Iris pigment epithelial cell (primary cell): ENCODE data around the gene NFATC1.
"Not testable (repeated sequence)": the region's sequence is repeated elsewhere in the genome, so short reads cannot be mapped to it uniquely, and the experiment has no call there.

Source experiments
- DNase-seq: peaks from one replicate; pipeline ENCODE4 v3.0.0-alpha.2; 2011; ENCODE audit warnings: low read depth

Gene NFATC1

DNA sequence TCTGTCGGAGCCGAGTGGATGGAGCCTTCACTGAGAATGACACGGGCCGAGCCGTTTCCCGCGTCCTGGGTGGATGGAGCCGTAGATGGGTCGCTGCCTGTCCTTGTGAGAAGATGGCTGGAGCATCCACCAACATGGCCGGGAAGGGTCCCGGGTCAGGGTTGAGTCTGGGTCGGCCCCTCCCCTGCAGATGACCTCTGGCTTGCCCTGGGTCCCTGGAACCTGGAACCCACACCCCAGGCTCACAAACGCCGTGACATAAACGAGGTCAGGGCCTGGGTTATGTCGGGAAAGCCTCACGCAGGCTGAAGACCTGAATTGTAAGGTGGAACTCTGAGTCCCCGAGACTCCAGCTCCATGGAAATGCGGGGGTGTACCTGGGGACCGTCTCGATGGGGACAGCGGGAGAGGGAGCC lies 94.9 kb downstream of the NFATC1 start:
- no peak for DNase-seq

DNA sequence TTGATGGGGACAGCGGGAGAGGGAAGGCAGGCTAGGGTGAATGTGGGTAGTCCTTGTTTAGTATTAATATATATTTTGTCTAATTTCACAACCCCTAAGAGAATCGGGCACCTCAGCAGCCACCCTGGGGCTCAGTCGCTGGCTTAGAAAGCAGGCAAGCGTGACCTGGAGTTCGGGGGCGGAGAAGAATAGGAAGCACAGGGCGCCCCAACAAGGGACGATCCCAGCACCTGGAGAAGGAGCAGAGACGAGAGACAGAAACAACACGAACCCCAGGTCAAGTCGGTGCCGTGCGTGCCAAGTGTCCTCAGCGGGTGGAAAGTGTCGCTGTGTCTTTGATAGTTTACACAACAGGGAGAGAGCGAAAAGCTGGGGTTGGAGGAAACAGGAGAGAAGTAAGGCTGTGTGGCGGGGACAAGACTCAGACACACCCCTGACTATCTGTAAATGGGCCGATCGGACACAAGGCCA lies 95.4 kb downstream of the NFATC1 start:
- no peak for DNase-seq

DNA sequence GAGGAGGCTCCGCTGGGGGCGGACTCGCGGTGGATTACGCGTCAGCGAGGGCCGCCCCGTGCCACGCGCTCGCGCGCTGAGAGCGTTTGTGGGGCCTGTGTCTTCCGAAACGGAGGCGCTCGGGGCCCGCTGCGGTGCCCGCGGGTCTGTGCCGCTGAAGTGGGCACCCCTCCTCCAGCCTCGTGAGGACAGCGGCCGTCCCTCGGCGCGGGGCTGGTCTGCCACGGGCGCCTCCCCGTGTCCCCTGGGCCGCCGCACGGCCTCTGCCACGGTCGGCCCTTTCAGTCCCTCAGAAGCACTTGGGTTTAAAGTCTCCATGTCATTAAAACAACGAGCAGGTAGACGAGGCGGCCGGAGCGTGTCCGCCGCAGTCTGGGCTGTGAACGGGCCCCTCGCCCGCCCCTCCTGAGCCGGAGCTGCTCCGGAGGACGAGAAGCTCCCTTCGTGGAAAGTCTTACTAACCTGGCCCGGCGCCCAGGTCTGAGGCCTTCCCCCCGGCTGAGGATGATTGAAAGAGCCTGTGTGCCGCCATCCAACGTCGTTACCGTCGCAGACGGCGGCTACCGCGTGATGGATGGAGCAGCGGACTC lies 97.6 kb downstream of the NFATC1 start:
- DNase-seq: no peak

DNA sequence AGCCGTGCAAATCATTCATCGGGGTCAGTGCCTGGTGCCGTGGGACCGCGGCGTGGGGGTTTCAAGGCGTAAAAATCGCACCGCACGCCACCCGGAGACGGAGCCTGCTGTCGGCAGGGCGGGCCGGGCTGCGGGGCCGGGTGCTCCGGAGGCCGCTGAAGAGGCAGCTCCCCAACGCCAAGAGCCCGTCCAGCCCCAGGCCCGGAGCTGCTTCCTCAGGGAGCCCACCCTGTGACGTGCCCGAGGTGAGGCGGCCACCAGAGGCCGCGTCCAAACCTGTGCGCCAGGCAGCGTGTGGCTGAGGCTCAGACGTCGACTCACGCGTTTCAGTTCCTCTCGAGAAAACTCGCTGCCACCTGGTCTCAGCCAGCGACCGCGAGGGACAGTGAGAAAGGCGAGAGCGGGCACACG lies 98.1 kb downstream of the NFATC1 start:
- no peak for DNase-seq

DNA sequence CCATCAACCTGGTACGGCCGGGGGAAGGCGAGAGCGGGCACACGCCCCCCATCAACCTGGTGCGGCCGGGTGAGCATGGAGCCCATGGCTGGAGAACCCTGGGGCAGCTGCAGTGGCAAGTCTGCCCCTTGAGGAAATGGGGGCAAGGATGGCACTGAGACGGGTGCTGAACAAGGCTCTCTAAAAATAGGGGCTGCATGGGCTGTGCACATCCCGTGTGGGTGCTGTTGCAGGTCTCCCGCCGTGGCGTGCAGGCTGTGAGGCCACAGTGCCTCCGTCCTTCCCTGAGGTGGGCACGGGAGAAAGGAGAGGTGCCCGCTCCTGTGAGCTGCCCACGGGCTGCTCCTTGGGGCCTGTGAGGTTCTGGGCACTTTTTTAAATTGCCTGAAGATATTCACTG lies 99.2 kb downstream of the NFATC1 start:
- no peak for DNase-seq

DNA sequence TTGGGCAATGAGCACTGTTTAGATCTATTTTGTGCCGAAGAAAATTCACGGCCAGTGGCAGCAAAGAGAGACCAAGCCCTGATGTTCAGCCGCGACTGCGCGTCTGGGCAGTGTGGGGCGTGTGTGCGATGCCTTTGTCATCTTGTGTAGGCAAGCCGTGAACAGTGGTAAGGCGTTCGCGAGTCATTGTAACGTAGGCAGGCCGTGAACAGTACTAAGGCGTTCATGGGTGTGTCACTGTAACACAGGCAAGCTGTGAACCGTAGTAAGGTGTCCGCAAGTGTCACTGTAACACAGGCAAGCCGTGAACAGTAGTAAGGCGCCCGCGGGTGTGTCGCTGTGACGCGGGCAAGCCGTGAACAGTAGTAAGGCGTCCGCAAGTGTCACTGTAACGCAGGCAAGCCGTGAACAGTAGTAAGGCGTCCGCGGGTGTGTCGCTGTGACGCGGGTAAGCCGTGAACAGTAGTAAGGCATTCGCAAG lies 99.9 kb downstream of the NFATC1 start:
- DNase-seq: no peak

DNA sequence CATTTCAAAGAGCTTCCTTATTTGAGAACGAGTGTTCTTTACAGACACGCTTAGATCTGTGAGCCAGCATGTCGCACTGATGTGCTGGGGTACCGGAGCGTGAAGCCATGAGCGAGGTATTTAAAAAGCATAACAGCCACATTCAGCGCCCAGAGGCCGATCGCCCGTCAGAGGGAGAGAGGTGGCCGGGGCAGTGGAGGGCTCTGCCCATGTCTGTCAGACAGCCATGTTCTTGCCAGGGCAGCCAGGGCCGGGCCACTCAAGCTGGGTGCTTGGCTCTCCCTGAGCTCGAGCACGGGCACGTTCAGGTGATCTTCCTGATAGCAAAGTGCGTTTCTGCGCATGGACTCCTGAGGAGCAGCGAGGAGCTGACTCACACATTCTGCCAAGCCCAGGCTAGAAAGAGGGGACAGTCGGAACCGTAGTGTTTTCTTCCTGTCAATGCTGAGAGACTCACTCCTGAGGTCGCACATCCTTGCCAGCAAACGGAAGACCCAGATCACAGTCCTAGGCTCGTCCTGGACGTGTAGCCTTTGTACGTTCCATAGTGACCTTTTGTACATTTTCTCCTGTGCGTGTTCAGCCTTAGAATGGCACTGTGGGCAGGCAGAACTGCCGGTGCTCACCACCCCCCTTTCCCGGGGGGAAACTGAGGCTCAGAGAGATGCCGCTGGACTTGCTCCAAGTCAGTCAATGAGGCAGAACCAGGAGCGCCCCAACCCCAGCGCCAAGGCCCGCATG lies 100.7 kb downstream of the NFATC1 start:
- no peak for DNase-seq

DNA sequence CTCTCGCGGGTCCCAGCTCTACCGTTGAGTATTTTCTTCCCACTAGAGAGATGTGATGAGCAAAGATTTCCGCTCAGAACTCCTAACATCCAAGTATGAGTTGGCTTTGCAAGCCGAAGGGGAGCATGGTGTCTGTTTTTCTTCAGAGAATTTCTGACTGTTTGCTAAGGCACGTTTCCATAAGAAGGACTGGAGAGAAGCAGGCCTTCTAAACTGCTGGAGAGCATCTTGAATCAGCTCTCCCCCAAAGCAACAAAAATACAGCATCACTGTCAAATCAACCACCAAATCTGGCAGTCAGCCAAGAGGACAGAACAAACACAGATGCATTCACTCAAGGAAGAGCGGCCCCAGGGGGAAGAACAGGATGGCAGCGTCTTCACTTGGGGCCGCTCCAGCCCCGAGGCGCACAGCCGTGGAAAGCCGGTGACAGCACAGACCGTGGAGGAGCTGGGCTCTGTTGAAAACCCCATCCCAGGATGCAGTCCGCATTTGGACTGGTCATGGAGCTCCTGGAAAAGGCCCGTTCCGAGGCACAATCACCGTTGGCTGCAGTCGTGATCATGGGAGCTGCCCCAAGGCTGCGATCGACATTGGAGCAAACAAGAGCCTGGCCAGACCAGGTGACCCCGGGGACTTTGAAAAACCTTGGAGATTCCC lies 101.4 kb downstream of the NFATC1 start:
- DNase-seq: peak; percentile 68

DNA sequence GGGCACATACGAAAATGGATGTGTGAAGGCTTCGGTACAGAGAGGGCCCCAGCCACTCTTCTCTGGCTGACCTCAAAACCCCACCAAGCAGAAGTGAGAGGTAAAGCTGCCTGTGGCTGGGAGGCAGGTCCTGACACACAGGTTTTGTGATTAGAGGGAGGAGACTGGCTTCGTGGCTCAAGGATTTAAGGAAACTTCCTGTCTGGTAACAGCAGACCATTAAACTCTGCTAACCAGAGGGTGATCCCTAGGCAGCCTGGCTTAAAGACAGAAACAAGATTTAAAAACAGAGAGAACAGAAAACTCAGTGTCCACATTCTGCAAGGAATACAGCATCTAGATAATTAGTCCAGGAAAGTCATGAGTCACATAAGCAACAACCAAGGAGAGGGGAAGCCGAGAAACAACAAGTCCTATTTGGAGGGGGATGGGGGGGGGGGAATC lies 101.9 kb downstream of the NFATC1 start:
- DNase-seq: peak; percentile 26

DNA sequence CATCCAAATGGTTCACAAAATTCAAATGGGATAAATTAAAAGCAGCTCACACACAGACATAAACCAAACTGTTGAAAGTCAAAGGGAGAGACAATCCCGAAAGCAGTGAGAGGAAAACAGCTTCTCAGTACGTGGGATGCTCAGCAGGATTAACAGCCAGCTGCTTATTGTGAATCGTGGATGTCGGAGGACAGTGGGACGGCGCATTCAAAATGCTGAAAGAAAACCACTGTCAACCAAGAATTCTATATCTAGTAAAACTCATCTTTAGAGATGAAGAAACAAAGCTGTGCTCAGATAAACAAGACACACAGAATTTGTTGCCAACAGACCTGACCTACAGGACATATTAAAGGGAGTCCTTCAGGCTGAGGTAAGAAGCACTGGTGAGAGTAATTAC lies 102.9 kb downstream of the NFATC1 start:
- no peak for DNase-seq

DNA sequence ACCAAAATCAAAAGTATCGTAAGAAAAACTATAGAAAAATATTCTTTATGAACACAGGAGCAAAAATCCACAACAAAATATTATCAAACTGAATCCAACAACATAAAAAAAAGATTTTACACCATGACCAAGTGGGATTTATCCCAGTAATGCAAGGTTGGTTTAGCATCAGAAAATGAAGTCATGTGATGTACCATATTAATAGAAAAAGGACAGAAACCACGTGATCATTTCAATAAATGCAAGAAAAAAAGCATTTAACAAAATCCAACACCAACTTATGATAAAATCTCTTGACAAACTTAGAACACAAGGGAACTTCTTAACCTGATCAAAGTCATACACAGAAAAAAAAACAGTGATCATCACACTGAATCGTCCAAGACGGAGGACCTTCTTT lies 105.3 kb downstream of the NFATC1 start:
- no peak for DNase-seq

DNA sequence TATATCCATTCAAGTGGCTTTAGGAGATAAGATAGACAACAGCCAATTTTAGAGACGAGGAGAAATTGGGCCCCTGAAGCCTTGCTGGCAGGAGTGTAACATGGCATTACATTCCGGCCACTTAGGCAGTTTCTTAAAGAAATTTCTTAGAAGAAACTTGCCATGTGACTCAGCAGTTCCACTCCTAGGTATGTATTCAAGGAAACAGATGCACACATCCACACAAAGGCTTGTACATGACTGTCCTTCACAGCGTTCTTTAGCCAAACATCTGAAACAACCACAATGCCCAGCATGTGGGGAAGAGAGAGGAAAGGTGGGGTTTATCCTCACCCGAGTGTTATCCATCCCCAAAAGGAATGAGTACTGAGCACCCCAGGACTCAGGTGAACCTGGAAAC lies 107.1 kb downstream of the NFATC1 start:
- peak; percentile 65 for DNase-seq

DNA sequence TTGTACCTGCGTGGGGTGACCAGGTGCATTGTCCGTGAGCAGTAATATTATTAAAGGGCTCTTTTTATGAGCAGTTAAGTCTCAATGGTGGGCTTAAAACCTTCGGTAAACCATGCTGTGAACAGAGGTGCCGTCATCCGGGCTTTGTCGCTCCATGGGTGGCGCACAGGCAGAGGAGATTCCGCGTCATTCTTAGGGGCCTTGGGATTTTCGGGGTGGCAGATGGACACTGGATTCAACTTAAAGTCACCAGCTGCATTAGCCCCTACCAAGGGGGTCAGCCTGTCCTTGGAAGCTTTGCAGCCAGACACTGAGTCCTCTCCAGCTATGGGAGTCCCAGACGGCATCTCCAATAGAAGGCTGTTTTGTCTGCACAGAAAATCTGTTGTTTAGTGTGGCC lies 107.7 kb downstream of the NFATC1 start:
- no peak for DNase-seq

DNA sequence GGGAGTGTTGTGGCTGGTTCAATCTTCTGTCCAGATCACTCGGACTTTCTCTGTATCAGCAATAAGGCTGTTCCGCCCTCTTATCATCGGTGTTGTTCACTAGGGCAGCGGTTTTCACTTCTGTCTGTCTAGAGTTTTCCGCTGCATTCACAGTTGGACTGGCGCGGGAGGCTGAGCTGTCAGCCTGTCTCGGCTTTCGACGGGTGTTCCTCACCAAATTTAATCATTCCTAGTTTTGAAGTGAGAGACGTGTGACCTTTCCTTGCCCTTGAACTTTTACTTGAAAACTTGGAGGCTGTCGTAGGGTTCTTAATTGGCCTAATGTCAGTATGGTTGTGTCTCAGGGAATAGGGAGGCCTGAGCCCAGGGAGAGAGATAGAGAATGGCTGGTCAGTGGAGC lies 108.3 kb downstream of the NFATC1 start:
- DNase-seq: no peak

DNA sequence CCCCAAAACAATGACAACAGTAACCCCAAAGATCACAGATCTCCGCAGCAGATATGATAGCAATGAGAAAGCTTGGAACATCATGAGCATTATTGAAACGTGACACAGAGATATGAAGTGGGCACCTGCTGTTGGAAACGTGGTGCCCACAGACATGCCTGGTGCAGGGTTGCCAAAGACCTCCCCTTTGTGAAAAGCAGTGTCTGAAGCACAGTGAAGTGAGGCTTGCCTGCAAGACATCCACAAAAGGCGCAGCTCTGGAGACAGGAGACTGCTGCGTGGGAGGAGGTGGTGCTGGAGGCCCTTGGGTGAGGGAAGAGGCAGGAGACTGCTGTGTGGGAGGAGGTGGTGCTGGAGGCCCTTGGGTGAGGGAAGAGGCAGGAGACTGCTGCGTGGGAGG lies 108.8 kb downstream of the NFATC1 start:
- not testable (repeated sequence) for DNase-seq

DNA sequence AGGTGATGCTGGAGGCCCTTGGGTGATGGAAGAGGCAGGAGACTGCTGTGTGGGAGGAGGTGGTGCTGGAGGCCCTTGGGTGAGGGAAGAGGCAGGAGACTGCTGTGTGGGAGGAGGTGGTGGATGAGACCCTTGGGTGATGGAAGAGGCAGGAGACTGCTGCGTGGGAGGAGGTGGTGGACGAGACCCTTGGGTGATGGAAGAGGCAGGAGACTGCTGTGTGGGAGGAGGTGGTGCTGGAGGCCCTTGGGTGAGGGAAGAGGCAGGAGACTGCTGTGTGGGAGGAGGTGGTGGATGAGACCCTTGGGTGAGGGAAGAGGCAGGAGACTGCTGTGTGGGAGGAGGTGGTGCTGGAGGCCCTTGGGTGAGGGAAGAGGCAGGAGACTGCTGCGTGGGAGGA lies 109.7 kb downstream of the NFATC1 start:
- not testable (repeated sequence) for DNase-seq

DNA sequence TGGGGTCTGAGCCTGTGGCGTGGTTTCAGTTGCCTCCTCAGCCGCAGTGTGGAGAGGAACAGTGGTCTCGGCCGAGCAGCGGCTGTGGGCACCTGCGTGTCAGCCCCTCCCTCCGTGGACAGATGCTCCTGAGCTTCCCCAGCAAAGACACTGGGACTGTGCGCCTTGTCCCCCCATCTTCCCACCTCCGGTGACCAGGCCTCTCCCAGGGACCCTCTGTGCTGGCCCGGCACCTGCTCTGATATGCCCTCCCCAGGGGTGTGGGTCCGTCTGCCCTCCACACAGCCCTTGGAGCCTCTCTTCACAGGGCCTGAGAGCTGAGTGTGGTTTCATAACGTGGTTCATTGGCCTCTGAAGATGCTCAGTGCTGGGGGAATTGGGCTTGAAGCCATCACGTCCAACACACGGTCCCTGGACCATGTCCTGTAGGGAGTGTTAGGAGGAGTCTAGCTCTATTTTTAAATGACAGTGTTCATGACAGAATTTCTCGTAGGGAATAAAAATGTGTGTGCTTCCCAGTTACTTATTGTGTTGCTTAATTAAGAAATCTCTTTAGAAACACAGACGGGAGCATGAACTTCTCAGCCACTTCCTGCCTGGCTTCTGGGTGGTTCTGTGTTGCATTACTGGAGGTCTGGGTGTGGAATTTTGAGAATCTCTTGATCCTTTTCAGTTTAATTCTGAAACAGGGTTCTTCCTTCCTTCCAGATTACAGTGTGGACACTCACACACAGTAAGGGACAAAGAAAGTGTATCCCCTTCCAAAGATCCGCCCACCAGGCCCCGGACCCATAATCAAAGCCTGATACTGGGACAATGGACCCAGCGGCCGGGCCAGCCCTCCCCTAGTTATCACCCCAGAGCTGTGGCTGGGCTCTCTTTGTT lies 110.7 kb downstream of the NFATC1 start:
- DNase-seq: peak; percentile 70

DNA sequence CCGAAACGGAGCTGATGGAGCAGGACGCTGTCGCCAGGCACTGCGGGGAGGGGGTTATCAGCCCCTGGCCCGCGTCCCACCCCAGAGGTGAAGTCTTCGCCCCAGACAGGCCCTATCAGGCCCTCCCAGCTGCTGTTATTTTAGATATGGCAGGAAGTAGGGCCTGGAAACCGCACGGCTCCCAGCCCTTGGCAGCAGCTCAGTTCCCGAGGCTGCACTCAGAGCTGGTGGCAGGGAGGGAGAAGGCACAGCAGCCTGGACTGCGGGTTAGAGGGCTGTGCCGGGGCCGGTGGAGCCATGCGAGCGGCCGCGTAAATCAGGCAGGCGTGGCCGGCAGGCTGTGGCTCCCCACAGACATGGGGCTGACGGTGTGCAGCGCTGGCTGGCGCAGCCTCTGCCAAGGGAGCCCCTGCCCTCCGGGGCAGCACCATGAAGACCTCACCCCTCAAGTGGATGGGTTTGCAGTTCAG lies 111.4 kb downstream of the NFATC1 start:
- peak; percentile 67 for DNase-seq

DNA sequence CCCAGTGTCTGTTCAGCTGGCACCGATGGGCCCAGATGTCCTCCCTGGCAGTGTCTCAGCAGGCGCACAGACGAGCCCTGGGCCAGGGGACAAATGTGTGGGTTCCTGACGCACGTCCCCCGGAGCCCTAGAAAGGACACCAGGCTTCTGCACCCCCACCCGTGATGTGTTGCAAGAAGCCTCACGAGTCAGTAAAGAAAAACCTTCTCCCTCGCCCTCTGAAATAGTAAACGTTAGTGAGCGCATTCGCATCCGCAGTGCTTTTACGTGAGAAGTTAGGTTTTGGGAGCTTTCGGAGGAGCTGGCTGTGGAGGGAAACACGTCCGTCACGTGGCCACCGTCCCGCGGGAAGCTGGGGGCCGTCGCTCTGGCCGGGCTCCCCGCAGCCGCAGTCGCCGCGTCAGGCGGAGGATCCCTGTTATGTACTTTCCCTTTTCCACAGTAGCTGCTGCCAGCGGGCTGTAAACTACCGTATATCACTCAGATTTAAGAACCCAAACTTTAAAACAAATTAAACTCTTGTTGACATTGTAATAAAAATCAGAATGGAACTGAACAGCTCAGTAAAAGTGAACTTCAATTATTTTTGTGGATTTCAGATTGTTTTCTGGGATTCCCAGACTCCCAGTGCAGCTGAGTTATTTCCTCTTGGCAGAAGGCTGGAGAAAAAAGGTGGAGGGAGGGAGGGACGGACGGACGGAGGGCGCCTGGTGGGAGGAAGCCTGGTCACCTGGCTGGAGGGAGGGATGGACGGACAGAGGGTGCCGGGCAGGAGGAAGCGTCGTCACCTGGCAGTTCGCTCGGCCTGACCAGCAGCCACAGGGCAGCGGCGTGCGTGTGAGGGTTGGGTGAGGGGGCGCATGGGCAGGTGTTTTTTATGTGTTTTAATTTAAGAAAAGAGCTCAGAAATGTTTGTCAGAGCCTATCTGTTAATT lies 112.1 kb downstream of the NFATC1 start:
- DNase-seq: peak; percentile 75
